Dendritic cell treated with granulocyte-macrophage colony-stimulating factor and Interleukin-4, amounts not matched to agents 40 ng/mL and 50 ng/mL, for 4 days (primary cell): ENCODE data around the gene MTG2.

ENCODE experiments used
- H3K27ac Mint-ChIP-seq: one replicate; pipeline ENCODE4 v1.8.0; 2022; ENCODE audit warnings: mild to moderate bottlenecking, mixed read lengths
- H3K27me3 Mint-ChIP-seq: one replicate; pipeline ENCODE4 v1.8.0; 2022; ENCODE audit warnings: mild to moderate bottlenecking, mixed read lengths
- H3K36me3 Mint-ChIP-seq: one replicate; pipeline ENCODE4 v1.8.0; 2022; ENCODE audit warnings: low read depth, mixed read lengths
- H3K4me1 Mint-ChIP-seq: one replicate; pipeline ENCODE4 v1.8.0; 2022; ENCODE audit warnings: low read depth, mixed read lengths
- H3K4me3 Mint-ChIP-seq: one replicate; pipeline ENCODE4 v1.8.0; 2022; ENCODE audit warnings: mild to moderate bottlenecking, moderate library complexity, mixed read lengths
- H3K9me3 Mint-ChIP-seq: one replicate; pipeline ENCODE4 v1.8.0; 2022; ENCODE audit warnings: mixed read lengths
- intact Hi-C: fragments of 100-400 bp; cut with micrococcal nuclease; formaldehyde crosslinking; loops from one replicate; pipeline ENCODE4 v1.15.0; 2022

The MTG2 gene

DNA sequence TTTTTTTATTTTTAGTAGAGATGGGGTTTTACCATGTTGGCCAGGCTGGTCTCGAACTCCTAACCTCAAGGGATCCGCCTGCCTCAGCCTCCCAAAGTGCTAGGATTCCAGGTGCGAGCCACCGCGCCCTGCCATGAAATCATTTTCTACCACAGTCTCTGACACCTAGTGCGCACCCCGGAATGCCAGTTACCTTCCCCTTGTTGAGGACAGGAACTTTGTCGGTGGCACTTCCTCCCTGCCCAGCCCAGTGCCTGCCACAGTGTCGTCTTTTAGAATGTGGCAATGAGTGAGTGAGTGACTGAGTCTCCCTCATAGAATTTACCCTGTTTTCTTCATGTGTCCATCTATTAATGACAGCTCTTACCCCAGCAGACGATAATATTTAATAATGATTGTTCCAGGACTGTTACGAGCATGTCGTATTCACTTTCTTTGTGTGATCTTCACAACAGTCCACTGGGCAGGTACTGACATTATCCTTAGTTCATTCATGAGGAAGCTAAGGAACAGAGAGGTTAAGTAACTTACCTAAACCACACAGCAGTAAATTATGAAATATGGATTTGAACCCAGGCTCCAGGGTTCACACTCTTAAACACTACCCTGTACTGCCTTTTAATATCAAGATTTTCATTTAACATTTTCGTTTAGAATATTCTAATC, 57.3 kb downstream of the MTG2 start:
- Mint-ChIP-seq H3K9me3 (no peaks in the 10 kb centered on the region), H3K36me3 (peaks cover 41% of the 10 kb centered on the region), H3K4me3 (peak overlapping the region; percentile 76), H3K4me1 (peaks cover 60% of the 10 kb centered on the region), H3K27ac (no peak overlapping the region), H3K27me3 (peaks cover 2% of the 10 kb centered on the region)
- intact Hi-C loops, result no loop called here

DNA sequence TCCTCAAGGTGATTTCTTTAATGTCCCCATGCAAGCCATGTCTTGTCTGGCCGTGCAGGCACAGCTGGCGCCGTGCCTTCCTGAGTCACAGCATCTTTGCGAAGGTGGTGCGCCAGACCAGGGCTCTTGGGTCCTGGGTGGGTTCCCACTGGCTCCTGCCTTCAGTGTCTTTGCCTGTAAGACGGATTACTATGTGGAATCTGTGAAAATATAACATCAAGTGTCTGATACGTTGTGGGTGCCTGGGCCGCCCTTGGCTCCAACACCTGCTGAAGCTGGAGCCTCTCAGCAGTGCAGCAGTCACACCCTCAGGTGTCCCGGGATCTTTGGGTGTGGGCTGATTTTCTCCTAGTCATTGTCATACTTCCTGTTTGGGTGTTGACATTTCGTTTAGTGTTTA, 58.7 kb downstream of the MTG2 start:
- Mint-ChIP-seq H3K4me3 (no peak overlapping the region), H3K36me3 (peaks cover 54% of the 10 kb centered on the region), H3K4me1 (peaks cover 65% of the 10 kb centered on the region), H3K9me3 (no peaks in the 10 kb centered on the region), H3K27ac (no peak overlapping the region), H3K27me3 (no peaks in the 10 kb centered on the region)
- intact Hi-C loops, result no loop called here

DNA sequence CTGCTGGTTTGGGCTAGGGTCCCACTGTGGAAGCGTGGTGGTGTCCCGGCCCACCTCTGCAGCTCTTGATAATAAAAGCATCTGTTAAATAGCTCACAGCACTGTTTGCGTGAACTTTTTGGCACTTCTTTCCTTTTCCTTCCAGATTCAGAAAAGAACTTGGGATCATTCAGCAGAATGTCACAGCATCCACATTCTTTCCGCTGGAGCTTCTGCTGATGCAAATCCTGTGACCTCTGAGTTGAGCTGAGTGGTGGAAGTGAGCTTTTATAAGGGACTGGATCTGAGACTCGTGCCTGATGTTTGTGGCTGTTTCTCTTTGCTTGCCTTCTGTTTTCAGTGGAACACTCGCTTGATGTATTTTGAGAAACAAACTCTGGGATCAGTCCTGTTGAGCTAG, 59.3 kb downstream of the MTG2 start:
- H3K27ac Mint-ChIP-seq, result peak overlapping the region; percentile 31
- H3K36me3 Mint-ChIP-seq, result peaks cover 55% of the 10 kb centered on the region
- no peaks in the 10 kb centered on the region for H3K27me3 Mint-ChIP-seq
- H3K4me1 Mint-ChIP-seq, result peaks cover 71% of the 10 kb centered on the region
- no peaks in the 10 kb centered on the region for H3K9me3 Mint-ChIP-seq
- intact Hi-C loops, result no loop called here
- H3K4me3 Mint-ChIP-seq, result no peak overlapping the region

DNA sequence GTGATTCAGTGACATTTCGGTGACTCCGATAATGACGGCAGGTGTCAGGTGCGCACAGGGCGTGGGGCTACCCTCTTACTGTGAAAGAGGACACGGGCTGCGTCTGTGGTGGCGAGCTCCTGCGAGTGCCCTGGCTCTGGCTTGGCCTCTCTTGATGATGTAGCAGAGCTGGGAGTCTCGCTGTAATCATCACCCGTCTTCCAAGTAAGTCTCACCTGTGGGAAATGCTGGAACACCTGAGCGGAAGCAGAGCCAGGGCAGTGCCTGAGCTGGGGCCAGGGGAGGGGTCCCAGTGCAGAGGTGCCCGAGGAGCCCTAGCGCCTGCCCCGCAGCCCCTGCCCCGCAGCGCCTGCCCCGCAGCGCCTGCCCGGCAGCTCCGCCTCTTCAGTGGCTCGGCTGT, 60.3 kb downstream of the MTG2 start:
- no peaks in the 10 kb centered on the region for H3K9me3 Mint-ChIP-seq

DNA sequence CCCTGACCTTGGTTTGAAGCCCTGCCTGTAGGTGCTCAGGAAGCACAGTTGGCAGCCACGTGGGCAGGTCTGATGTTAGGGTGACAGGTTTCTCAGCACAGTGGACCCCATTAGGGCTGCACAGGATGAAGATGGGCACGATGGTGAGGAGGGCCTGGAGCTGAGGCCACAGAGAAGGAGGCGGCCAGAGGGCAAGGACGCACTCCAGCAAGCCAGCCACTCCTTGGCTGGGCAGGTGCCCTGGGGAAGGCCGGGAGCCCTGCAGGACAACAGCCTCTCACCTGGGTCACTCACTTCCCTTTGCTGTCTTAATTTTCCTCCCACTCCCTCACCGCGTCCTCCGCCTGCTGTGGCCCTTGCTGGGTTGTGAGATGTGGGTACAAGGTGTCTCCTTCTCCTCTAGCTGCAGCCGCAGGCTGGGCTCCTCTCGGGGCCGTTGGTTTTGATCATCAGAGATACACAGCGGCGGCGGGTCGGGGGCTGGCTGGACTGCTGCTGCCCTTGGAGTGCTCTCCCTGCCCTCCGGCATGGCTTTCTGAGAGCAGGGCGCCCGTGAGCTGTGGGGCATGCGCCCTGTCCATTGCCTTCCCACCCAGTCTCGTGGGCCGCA, 61.2 kb downstream of the MTG2 start:
- peaks cover 71% of the 10 kb centered on the region for H3K4me1 Mint-ChIP-seq
- H3K9me3 Mint-ChIP-seq, result no peaks in the 10 kb centered on the region
- no peaks in the 10 kb centered on the region for H3K27me3 Mint-ChIP-seq
- peaks cover 55% of the 10 kb centered on the region for H3K36me3 Mint-ChIP-seq
- intact Hi-C loops, result no loop called here
- H3K4me3 Mint-ChIP-seq, result no peak overlapping the region
- H3K27ac Mint-ChIP-seq, result no peak overlapping the region

More for the DNA sequence above, 60.3 kb downstream of the MTG2 start:
- Mint-ChIP-seq H3K27me3 (no peaks in the 10 kb centered on the region), H3K4me3 (no peak overlapping the region), H3K27ac (no peak overlapping the region), H3K36me3 (peaks cover 55% of the 10 kb centered on the region), H3K4me1 (peaks cover 68% of the 10 kb centered on the region)
- intact Hi-C loops, result no loop called here

DNA sequence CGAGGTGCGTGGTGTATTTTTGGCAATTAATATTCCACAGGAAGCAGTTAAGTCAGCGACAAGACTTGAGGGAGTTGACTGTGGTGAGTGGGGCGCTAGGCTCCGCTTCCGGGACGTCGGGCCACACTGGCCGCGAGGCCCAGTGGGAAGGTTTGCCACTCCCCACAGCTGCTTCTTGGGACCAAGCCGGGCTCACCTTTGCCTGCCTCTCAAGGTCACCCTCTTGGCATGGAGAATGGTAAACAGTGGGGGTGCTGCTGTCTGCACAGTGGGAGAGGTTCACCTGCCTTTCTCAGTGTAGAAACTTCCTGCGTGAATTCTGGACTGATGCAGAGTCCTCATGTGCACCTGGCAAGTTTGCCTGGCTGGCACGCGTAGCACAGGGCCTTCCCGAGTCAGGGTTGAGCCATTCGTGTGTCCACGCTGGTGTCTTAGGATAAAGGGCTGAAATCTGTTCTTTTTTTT, 61.8 kb downstream of the MTG2 start:
- H3K27ac Mint-ChIP-seq, result no peak overlapping the region
- peaks cover 68% of the 10 kb centered on the region for H3K4me1 Mint-ChIP-seq
- no peaks in the 10 kb centered on the region for H3K27me3 Mint-ChIP-seq
- intact Hi-C loops, result no loop called here
- H3K4me3 Mint-ChIP-seq, result no peak overlapping the region
- H3K9me3 Mint-ChIP-seq, result no peaks in the 10 kb centered on the region
- peaks cover 55% of the 10 kb centered on the region for H3K36me3 Mint-ChIP-seq

DNA sequence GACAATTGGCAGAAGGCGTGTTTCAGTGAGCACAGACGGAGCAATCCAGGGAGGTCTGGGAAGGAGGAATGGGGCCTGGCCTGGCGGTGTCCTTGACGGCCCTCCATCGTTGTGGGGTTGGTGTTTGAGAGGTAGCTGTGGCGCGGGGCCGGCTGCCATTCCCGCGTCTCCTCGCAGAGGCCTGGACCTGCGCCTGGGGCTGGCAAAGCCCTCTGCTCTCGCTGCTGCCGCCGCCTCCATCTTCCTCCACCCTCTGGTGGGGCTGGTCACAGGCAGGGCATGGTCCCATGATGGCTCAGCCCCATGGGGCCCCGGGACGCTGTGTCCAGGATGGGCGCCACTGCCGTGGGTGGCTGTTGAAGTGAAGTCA, 63.1 kb downstream of the MTG2 start:
- Mint-ChIP-seq H3K4me1 (peaks cover 65% of the 10 kb centered on the region), H3K27ac (no peak overlapping the region), H3K36me3 (peaks cover 57% of the 10 kb centered on the region)

DNA sequence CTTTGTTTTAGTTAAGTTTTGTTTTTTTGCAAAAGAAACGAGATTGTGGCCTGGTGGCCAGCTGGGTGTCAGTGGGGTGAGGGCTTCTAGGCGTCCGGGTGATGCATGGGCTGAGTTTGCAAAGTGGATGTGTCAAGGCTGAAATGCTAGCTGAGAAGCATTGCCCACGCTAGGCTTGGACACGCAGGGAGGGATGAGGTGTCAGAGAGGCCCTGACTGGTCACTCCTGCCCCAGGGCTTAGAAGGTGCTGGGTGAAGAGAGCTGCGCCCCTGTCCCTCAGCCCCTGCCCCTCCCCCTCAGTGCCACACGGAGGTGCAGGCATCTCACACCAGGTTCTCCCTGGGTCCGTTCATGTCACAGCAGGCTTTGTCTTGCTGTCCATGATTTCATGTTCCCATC, 63.6 kb downstream of the MTG2 start:
- intact Hi-C loops, result no loop called here
- Mint-ChIP-seq H3K27ac (no peak overlapping the region), H3K36me3 (peaks cover 52% of the 10 kb centered on the region), H3K4me3 (no peak overlapping the region), H3K9me3 (no peaks in the 10 kb centered on the region), H3K4me1 (peaks cover 59% of the 10 kb centered on the region), H3K27me3 (no peaks in the 10 kb centered on the region)

More for the DNA sequence above, 63.1 kb downstream of the MTG2 start:
- no peaks in the 10 kb centered on the region for H3K9me3 Mint-ChIP-seq
- no peak overlapping the region for H3K4me3 Mint-ChIP-seq
- no peaks in the 10 kb centered on the region for H3K27me3 Mint-ChIP-seq
- intact Hi-C loops, result no loop called here

DNA sequence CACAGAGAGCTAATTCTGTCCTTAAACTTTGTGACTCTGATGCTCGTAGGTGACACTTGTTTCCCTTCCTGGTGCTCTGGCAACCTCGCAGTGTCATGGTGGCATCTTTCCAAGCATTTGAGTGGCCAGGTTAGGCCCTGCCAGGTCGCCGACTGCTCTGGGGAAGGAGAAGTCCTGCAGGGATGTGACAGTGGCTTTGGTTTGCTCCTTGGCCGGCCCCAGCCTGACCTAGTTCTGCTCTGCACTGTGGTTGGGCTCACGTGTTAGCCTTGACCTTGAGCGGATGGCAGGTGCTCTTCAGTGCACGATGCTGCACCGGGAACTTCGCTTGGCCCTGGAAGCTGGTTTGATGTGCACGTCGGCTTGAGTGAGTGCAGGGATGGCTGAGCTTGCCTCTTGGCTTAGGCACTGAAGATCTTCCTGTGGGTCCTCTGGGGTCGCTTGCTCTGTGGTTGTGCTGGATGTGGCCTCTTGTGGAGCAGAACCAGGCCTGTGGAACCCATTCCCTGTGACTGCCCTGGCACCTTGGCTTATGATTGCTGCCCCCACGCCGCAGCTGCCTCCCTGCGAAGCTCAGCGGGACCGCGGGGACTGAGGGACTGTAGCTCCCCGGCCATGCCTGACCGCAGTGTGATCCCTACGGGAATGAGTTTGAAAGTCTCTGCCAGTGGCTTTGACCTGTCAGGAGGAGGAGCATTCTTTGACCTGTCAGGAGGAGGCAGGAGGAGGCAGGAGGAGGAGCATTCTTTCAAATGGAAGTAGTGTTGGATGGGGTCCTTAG, 64.2 kb downstream of the MTG2 start:
- H3K4me1 Mint-ChIP-seq, result peaks cover 58% of the 10 kb centered on the region
- no peak overlapping the region for H3K27ac Mint-ChIP-seq
- intact Hi-C loops, result no loop called here
- H3K4me3 Mint-ChIP-seq, result no peak overlapping the region
- H3K9me3 Mint-ChIP-seq, result no peaks in the 10 kb centered on the region
- H3K36me3 Mint-ChIP-seq, result peaks cover 46% of the 10 kb centered on the region
- no peaks in the 10 kb centered on the region for H3K27me3 Mint-ChIP-seq

DNA sequence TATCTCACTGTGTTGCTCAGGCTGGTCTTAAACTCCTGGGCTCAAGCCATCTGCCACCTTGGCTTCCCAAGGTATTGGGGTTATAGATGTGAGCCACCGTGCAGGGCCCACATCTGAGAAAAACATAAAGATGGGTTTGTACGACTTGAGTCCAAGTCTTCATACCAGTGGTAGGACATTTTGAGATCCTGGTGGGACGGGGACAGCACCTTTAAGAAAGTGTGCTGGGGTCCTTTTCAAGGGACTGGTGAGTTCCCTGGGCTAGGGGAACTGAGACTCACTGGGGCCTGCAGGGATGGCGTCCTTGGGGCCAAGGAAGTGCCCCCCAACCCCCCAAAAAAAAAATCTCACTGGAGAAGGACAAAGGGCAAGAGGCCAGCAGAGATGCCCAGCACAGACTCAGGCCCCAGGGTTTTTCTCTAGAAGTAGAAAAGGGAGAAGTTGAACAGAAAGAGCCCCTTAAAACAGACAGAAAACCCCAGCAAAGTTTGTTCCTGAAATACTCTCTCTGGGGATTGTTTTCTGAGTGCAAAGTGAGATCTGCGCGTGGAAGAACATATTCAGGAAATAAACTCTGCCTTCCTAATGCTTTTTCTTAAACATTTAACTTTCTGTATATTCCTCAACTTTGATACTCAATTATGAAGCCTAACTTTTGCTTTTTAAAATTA, 66.2 kb downstream of the MTG2 start:
- Mint-ChIP-seq H3K4me1 (peaks cover 57% of the 10 kb centered on the region), H3K4me3 (no peak overlapping the region), H3K36me3 (peaks cover 42% of the 10 kb centered on the region), H3K27ac (peak overlapping the region; percentile 65), H3K9me3 (no peaks in the 10 kb centered on the region), H3K27me3 (no peaks in the 10 kb centered on the region)
- intact Hi-C loops, result no loop called here

DNA sequence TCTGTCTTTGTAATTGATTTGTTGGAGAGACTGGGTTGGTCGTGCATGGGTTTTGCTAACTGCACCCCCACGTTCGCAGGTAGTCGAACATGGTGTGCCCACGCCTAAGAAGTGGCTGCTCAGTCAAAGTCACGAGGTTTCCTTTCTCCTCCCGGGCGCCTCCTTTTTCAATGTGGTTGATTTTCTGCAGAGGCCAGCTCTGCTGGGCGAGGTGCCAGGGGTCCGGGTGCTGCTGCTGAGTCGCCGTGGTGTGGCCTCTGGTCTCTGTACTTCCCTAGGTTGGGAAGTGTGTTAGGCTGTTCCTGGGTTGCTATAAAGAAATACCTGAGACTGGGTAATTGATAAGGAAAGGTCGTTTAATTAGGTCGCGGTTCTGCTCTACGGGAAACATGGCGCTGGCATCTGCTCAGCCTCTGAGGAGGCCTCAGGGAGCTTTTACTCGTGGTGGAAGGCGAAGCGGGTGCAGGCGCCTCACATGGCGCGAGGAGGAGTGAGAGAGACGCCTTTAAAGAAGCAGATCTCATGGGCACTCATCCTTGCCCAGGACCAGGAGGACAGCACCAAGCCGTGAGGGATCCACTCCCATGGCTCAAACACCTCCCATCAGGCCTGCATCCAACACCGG, 69.6 kb downstream of the MTG2 start:
- H3K4me1 Mint-ChIP-seq, result peaks cover 37% of the 10 kb centered on the region
- peak overlapping the region; percentile 62 for H3K27ac Mint-ChIP-seq
- H3K4me3 Mint-ChIP-seq, result no peak overlapping the region
- H3K9me3 Mint-ChIP-seq, result no peaks in the 10 kb centered on the region
- H3K36me3 Mint-ChIP-seq, result peaks cover 47% of the 10 kb centered on the region
- intact Hi-C loops, result no loop called here
- H3K27me3 Mint-ChIP-seq, result no peaks in the 10 kb centered on the region
